ENCODE results near the gene MPST.

GRCh38 chr22:36988075-36988832 is 31.3 kb upstream of the MPST start:
- TF ChIP-seq, protein P1, sequence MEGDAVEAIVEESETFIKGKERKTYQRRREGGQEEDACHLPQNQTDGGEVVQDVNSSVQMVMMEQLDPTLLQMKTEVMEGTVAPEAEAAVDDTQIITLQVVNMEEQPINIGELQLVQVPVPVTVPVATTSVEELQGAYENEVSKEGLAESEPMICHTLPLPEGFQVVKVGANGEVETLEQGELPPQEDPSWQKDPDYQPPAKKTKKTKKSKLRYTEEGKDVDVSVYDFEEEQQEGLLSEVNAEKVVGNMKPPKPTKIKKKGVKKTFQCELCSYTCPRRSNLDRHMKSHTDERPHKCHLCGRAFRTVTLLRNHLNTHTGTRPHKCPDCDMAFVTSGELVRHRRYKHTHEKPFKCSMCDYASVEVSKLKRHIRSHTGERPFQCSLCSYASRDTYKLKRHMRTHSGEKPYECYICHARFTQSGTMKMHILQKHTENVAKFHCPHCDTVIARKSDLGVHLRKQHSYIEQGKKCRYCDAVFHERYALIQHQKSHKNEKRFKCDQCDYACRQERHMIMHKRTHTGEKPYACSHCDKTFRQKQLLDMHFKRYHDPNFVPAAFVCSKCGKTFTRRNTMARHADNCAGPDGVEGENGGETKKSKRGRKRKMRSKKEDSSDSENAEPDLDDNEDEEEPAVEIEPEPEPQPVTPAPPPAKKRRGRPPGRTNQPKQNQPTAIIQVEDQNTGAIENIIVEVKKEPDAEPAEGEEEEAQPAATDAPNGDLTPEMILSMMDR (IDR thresholded peaks at IDR 0.05): no peak
- TF ChIP-seq POLR2AphosphoS5 (IDR thresholded peaks at IDR 0.05; ENCODE audit: low read depth, low read length) (no peak), TCF7L2 (IDR thresholded peaks at IDR 0.05; ENCODE audit: low read depth, low read length) (no peak), SIN3A (IDR thresholded peaks at IDR 0.05; ENCODE audit: borderline replicate concordance, insufficient read depth, low read depth, low read length) (no peak)
- TF ChIP-seq, protein P2, sequence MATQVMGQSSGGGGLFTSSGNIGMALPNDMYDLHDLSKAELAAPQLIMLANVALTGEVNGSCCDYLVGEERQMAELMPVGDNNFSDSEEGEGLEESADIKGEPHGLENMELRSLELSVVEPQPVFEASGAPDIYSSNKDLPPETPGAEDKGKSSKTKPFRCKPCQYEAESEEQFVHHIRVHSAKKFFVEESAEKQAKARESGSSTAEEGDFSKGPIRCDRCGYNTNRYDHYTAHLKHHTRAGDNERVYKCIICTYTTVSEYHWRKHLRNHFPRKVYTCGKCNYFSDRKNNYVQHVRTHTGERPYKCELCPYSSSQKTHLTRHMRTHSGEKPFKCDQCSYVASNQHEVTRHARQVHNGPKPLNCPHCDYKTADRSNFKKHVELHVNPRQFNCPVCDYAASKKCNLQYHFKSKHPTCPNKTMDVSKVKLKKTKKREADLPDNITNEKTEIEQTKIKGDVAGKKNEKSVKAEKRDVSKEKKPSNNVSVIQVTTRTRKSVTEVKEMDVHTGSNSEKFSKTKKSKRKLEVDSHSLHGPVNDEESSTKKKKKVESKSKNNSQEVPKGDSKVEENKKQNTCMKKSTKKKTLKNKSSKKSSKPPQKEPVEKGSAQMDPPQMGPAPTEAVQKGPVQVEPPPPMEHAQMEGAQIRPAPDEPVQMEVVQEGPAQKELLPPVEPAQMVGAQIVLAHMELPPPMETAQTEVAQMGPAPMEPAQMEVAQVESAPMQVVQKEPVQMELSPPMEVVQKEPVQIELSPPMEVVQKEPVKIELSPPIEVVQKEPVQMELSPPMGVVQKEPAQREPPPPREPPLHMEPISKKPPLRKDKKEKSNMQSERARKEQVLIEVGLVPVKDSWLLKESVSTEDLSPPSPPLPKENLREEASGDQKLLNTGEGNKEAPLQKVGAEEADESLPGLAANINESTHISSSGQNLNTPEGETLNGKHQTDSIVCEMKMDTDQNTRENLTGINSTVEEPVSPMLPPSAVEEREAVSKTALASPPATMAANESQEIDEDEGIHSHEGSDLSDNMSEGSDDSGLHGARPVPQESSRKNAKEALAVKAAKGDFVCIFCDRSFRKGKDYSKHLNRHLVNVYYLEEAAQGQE (IDR thresholded peaks at IDR 0.05; ENCODE audit: insufficient read depth in 1 of 2, low read depth in 2 of 2, low read length in 1 of 2): no peak

Data from Panc1 (cell line).